GM19395 (cell line): ENCODE results near the gene PHYKPL.
"Not testable (repeated sequence)": the region's sequence is repeated elsewhere in the genome, so short reads cannot be mapped to it uniquely, and the experiment has no call there.

ENCODE experiments used
- ATAC-seq: cut with Tn5 transposase; IDR thresholded peaks from one replicate; pipeline ENCODE4 v1.9.1; 2021; ENCODE audit warnings: mild to moderate bottlenecking, moderate library complexity; ENCODE audit not compliant: unreplicated experiment

PHYKPL gene

GRCh38 chr5:178208540-178209227 lies 23.9 kb downstream of the PHYKPL start:
- no peak for ATAC-seq

GRCh38 chr5:178207917-178208280 lies 24.7 kb downstream of the PHYKPL start:
- ATAC-seq, result no peak

- no peak for ATAC-seq
Measured at GRCh38 chr5:178207183-178207916, 25.3 kb downstream of the PHYKPL start.

- ATAC-seq, result no peak
Measured at GRCh38 chr5:178206166-178207101, 26.2 kb downstream of the PHYKPL start.

- no peak for ATAC-seq
Measured at GRCh38 chr5:178205749-178206047, 26.9 kb downstream of the PHYKPL start.

GRCh38 chr5:178204935-178205748 lies 27.5 kb downstream of the PHYKPL start:
- ATAC-seq, result peak; percentile 60

- peak; percentile 90 for ATAC-seq
Measured at GRCh38 chr5:178204182-178204934, 28.2 kb downstream of the PHYKPL start, which contains the start of gene HNRNPAB. Gene HNRNPAB (plus strand): TSS chr5:178204533. CDS start chr5:178204838, 305 bp downstream.

- ATAC-seq, result peak; percentile 2
Measured at GRCh38 chr5:178203670-178204181, 28.9 kb downstream of the PHYKPL start.

- no peak for ATAC-seq
Measured at GRCh38 chr5:178202541-178202940, 30.1 kb downstream of the PHYKPL start.

- ATAC-seq, result no peak
Measured at GRCh38 chr5:178201927-178202235, 30.7 kb downstream of the PHYKPL start.

GRCh38 chr5:178201221-178201926 lies 31.2 kb downstream of the PHYKPL start:
- no peak for ATAC-seq

GRCh38 chr5:178199581-178200434 lies 32.8 kb downstream of the PHYKPL start:
- no peak for ATAC-seq

- ATAC-seq, result no peak
Measured at GRCh38 chr5:178198706-178199105, 33.9 kb downstream of the PHYKPL start.

GRCh38 chr5:178198151-178198550 lies 34.5 kb downstream of the PHYKPL start:
- ATAC-seq, result not testable (repeated sequence)

- ATAC-seq, result no peak
Measured at GRCh38 chr5:178196986-178197385, 35.6 kb downstream of the PHYKPL start.

GRCh38 chr5:178196281-178196812 lies 36.3 kb downstream of the PHYKPL start:
- no peak for ATAC-seq

- ATAC-seq, result no peak
Measured at GRCh38 chr5:178194026-178194425, 38.6 kb downstream of the PHYKPL start.

- ATAC-seq, result no peak
Measured at GRCh38 chr5:178193251-178193809, 39.3 kb downstream of the PHYKPL start.
